ENCODE measurements around the gene PRC1. TPM values are rescaled to one million over a fixed set of nuclear protein-coding genes. Genes with fewer than 3 reads are reported as not detected.
A peak's percentile ranks its signal among the peaks of the same experiment; 100 is the strongest.

Gene PRC1
- total RNA-seq, 1 donor: 17.7 TPM

- Histone ChIP-seq H2AFZ (ENCODE audit: low read length) (no peak overlapping the region), H4K20me1 (ENCODE audit: insufficient read depth, low read length) (no peaks in the 10 kb centered on the region), H3K9me3 (ENCODE audit: low read depth, low read length) (no peaks in the 10 kb centered on the region), H3K36me3 (ENCODE audit: insufficient read depth, low read length) (no peaks in the 10 kb centered on the region), H3K27ac (ENCODE audit: low read depth, low read length) (no peak overlapping the region), H3K4me2 (ENCODE audit: insufficient read depth, low read length) (no peak overlapping the region), H3K4me1 (ENCODE audit: insufficient read depth, low read length) (peaks cover 28% of the 10 kb centered on the region), H3K79me2 (ENCODE audit: insufficient read depth, low read length) (peaks cover 88% of the 10 kb centered on the region), H3K27me3 (ENCODE audit: insufficient read depth, low read length) (no peaks in the 10 kb centered on the region), H3K4me3 (ENCODE audit: insufficient read depth, low read length) (no peak overlapping the region)
- TF ChIP-seq, protein P1, sequence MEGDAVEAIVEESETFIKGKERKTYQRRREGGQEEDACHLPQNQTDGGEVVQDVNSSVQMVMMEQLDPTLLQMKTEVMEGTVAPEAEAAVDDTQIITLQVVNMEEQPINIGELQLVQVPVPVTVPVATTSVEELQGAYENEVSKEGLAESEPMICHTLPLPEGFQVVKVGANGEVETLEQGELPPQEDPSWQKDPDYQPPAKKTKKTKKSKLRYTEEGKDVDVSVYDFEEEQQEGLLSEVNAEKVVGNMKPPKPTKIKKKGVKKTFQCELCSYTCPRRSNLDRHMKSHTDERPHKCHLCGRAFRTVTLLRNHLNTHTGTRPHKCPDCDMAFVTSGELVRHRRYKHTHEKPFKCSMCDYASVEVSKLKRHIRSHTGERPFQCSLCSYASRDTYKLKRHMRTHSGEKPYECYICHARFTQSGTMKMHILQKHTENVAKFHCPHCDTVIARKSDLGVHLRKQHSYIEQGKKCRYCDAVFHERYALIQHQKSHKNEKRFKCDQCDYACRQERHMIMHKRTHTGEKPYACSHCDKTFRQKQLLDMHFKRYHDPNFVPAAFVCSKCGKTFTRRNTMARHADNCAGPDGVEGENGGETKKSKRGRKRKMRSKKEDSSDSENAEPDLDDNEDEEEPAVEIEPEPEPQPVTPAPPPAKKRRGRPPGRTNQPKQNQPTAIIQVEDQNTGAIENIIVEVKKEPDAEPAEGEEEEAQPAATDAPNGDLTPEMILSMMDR (IDR thresholded peaks at IDR 0.05; ENCODE audit: extremely low read depth, low read depth, low read length): no peak
- DNase-seq (ENCODE audit: insufficient read length, low spot score, missing footprints): no peak
Observed at GRCh38 chr15:90990446-90990845, 3.9 kb downstream of the PRC1 start.

GRCh38 chr15:90989040-90989768 lies 5.1 kb downstream of the PRC1 start:
- peak overlapping the region; percentile 87 for H2AFZ ChIP-seq (ENCODE audit: low read length)
- no peak overlapping the region for H3K4me2 ChIP-seq (ENCODE audit: insufficient read depth, low read length)
- no peak overlapping the region for H3K4me3 ChIP-seq (ENCODE audit: insufficient read depth, low read length)
- TF ChIP-seq, protein P1 (IDR thresholded peaks at IDR 0.05; ENCODE audit: extremely low read depth, low read depth, low read length): no peak
- no peaks in the 10 kb centered on the region for H3K9me3 ChIP-seq (ENCODE audit: low read depth, low read length)
- no peaks in the 10 kb centered on the region for H4K20me1 ChIP-seq (ENCODE audit: insufficient read depth, low read length)
- H3K79me2 ChIP-seq (ENCODE audit: insufficient read depth, low read length): peaks cover 98% of the 10 kb centered on the region
- peaks cover 23% of the 10 kb centered on the region for H3K4me1 ChIP-seq (ENCODE audit: insufficient read depth, low read length)
- no peak for DNase-seq (ENCODE audit: insufficient read length, low spot score, missing footprints)
- H3K27me3 ChIP-seq (ENCODE audit: insufficient read depth, low read length): no peaks in the 10 kb centered on the region
- peaks cover 4% of the 10 kb centered on the region for H3K36me3 ChIP-seq (ENCODE audit: insufficient read depth, low read length)
- H3K27ac ChIP-seq (ENCODE audit: low read depth, low read length): no peak overlapping the region

GRCh38 chr15:90988296-90988695 lies 6.0 kb downstream of the PRC1 start:
- Histone ChIP-seq H3K79me2 (ENCODE audit: insufficient read depth, low read length) (peaks cover 98% of the 10 kb centered on the region), H3K9me3 (ENCODE audit: low read depth, low read length) (no peaks in the 10 kb centered on the region), H3K4me2 (ENCODE audit: insufficient read depth, low read length) (peak overlapping the region; percentile 64), H3K27ac (ENCODE audit: low read depth, low read length) (peak overlapping the region; percentile 7), H2AFZ (ENCODE audit: low read length) (peak overlapping the region; percentile 87), H3K4me3 (ENCODE audit: insufficient read depth, low read length) (no peak overlapping the region), H3K27me3 (ENCODE audit: insufficient read depth, low read length) (no peaks in the 10 kb centered on the region), H3K4me1 (ENCODE audit: insufficient read depth, low read length) (peaks cover 21% of the 10 kb centered on the region), H3K36me3 (ENCODE audit: insufficient read depth, low read length) (peaks cover 13% of the 10 kb centered on the region), H4K20me1 (ENCODE audit: insufficient read depth, low read length) (no peaks in the 10 kb centered on the region)
- TF ChIP-seq, protein P1 (IDR thresholded peaks at IDR 0.05; ENCODE audit: extremely low read depth, low read depth, low read length): no peak
- DNase-seq (ENCODE audit: insufficient read length, low spot score, missing footprints): no peak

DNA sequence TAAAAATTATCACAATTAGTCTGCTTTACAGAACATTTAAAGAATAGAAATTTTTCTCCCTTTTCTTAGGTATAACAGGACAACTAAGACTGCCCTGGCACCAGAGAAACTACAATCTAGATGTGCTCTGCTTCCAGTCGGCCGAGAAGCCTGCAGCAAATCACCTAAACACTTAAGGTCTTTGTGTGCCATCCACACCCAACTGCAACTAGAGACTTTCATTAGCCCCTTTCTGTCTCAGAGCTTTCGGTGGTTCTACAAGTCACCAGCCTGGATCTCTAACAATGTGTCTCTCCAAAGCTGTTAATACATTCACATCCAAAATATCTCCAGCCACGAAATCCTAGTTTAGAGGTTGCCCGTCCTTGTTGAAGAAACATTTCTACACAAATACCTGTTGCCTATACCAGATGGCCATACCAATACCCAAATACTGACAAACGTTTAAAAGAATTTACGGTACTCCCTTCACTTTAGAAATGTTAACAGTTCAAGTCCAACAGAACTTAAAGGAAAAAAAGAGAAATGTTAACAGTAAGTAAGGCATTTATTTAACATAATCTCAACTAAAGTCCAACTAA lies 6.7 kb downstream of the PRC1 start:
- H3K79me2 ChIP-seq (ENCODE audit: insufficient read depth, low read length): peaks cover 98% of the 10 kb centered on the region
- H3K27ac ChIP-seq (ENCODE audit: low read depth, low read length): peak overlapping the region; percentile 50

More for the DNA sequence above, 6.7 kb downstream of the PRC1 start:
- Histone ChIP-seq H3K4me2 (ENCODE audit: insufficient read depth, low read length) (peak overlapping the region; percentile 64), H4K20me1 (ENCODE audit: insufficient read depth, low read length) (no peaks in the 10 kb centered on the region), H3K36me3 (ENCODE audit: insufficient read depth, low read length) (peaks cover 19% of the 10 kb centered on the region), H3K4me1 (ENCODE audit: insufficient read depth, low read length) (peaks cover 18% of the 10 kb centered on the region), H2AFZ (ENCODE audit: low read length) (peak overlapping the region; percentile 87), H3K9me3 (ENCODE audit: low read depth, low read length) (no peaks in the 10 kb centered on the region), H3K27me3 (ENCODE audit: insufficient read depth, low read length) (no peaks in the 10 kb centered on the region), H3K4me3 (ENCODE audit: insufficient read depth, low read length) (peak overlapping the region; percentile 8)
- DNase-seq (ENCODE audit: insufficient read length, low spot score, missing footprints): no peak
- TF ChIP-seq, protein P1 (IDR thresholded peaks at IDR 0.05; ENCODE audit: extremely low read depth, low read depth, low read length): no peak
